Endothelial cell of umbilical vein (primary cell): ENCODE measurements around the gene PUDP.

ENCODE experiments used
- CTCF ChIP-seq, 2 donors: IDR thresholded peaks; 1 replicate in 1 of 2; 2 replicates in 1 of 2; pipeline ENCODE4 v1.5.1; 2011; ENCODE audit warnings: low read length in 2 of 2, mild to moderate bottlenecking in 2 of 2, moderate library complexity in 2 of 2, control low read depth in 1 of 2, inconsistent platforms in 1 of 2, low read depth in 1 of 2; ENCODE audit not compliant: insufficient read depth in 1 of 2; ENCODE audit errors: extremely low read depth in 1 of 2
- MAX ChIP-seq: IDR thresholded peaks from 2 replicates; pipeline ENCODE4 v1.6.1; 2011; ENCODE audit not compliant: insufficient read depth, insufficient read length

GRCh38 chrX:7134981-7135380, 13.0 kb downstream of the PUDP start:
- TF ChIP-seq MAX (no peak), CTCF (IDR thresholded peaks at IDR 0.05; ENCODE audit: extremely low read depth in 1 of 2, insufficient read depth in 1 of 2, low read depth in 1 of 2, low read length in 2 of 2) (no peak)
